HG02943 (cell line): ENCODE measurements around the gene CNGA1.
"Not testable (repeated sequence)": the region's sequence is repeated elsewhere in the genome, so short reads cannot be mapped to it uniquely, and the experiment has no call there.

ENCODE experiments used
- ATAC-seq: cut with Tn5 transposase; IDR thresholded peaks from one replicate; pipeline ENCODE4 v1.9.1; 2021; ENCODE audit warnings: mild to moderate bottlenecking, low read depth, moderate library complexity; ENCODE audit not compliant: unreplicated experiment

The CNGA1 gene

GRCh38 chr4:47974566-47974965 is 41.9 kb downstream of the CNGA1 start:
- no peak for ATAC-seq

- no peak for ATAC-seq
Observed at GRCh38 chr4:47972721-47973120, 43.8 kb downstream of the CNGA1 start.

- no peak for ATAC-seq
Observed at GRCh38 chr4:47972181-47972580, 44.3 kb downstream of the CNGA1 start.

GRCh38 chr4:47968847-47969246 is 47.6 kb downstream of the CNGA1 start:
- ATAC-seq: no peak

GRCh38 chr4:47954677-47955076 is 61.8 kb downstream of the CNGA1 start:
- ATAC-seq: no peak

GRCh38 chr4:47954245-47954644 is 62.2 kb downstream of the CNGA1 start:
- ATAC-seq: no peak

- ATAC-seq: no peak
Observed at GRCh38 chr4:47945930-47946726, 70.4 kb downstream of the CNGA1 start.

GRCh38 chr4:47942081-47942819 is 74.2 kb downstream of the CNGA1 start:
- ATAC-seq: no peak

GRCh38 chr4:47939456-47939855 is 77.0 kb downstream of the CNGA1 start:
- no peak for ATAC-seq

- ATAC-seq: no peak
Observed at GRCh38 chr4:47936336-47936735, 80.1 kb downstream of the CNGA1 start.

GRCh38 chr4:47933840-47934239 is 82.6 kb downstream of the CNGA1 start:
- no peak for ATAC-seq

GRCh38 chr4:47930971-47931804 is 85.3 kb downstream of the CNGA1 start:
- no peak for ATAC-seq

- no peak for ATAC-seq
Observed at GRCh38 chr4:47929682-47930201, 86.7 kb downstream of the CNGA1 start.

- peak; percentile 87 for ATAC-seq
Observed at GRCh38 chr4:47926667-47927258, 89.7 kb downstream of the CNGA1 start.

GRCh38 chr4:47923261-47923608 is 93.2 kb downstream of the CNGA1 start:
- not testable (repeated sequence) for ATAC-seq

GRCh38 chr4:47922436-47923260 is 93.8 kb downstream of the CNGA1 start:
- not testable (repeated sequence) for ATAC-seq

GRCh38 chr4:47917163-47917562 is 99.3 kb downstream of the CNGA1 start:
- ATAC-seq: not testable (repeated sequence)

- ATAC-seq: no peak
Observed at GRCh38 chr4:47915378-47915777, 101.1 kb downstream of the CNGA1 start.

- ATAC-seq: no peak
Observed at GRCh38 chr4:47914926-47915237, 101.6 kb downstream of the CNGA1 start.
